GM11168 (cell line): ENCODE data around the gene SSC5D.

Experiments
- in situ Hi-C: fragments of 300-500 bp; cut with MboI; formaldehyde crosslinking; loops from one replicate; pipeline ENCODE4 v1.12.0; 2022; ENCODE audit warnings: low sequenced_read_pairs; ENCODE audit not compliant: unreplicated experiment

SSC5D gene

GRCh38 chr19:55500368-55500952 is 12.2 kb downstream of the SSC5D start:
- in situ Hi-C loops, result no loop called here

GRCh38 chr19:55502197-55502952 is 14.1 kb downstream of the SSC5D start:
- in situ Hi-C loops, result no loop called here

GRCh38 chr19:55503157-55503501 is 14.9 kb downstream of the SSC5D start:
- in situ Hi-C loops, result no loop called here

GRCh38 chr19:55503502-55504251 is 15.4 kb downstream of the SSC5D start:
- in situ Hi-C loops, result no loop called here

- in situ Hi-C loops, result no loop called here
Observed at GRCh38 chr19:55504252-55504603, 16.0 kb downstream of the SSC5D start.

GRCh38 chr19:55504981-55505380 is 16.7 kb downstream of the SSC5D start:
- in situ Hi-C loops, result no loop called here

- in situ Hi-C loops, result no loop called here
Observed at GRCh38 chr19:55508120-55508519, 19.9 kb downstream of the SSC5D start.

- in situ Hi-C loops, result loop anchor here (5.0 kb wide), 1 partner anchor 110 kb away; no protein-coding TSS in a partner anchor
Observed at GRCh38 chr19:55516878-55517620, 28.8 kb downstream of the SSC5D start.

GRCh38 chr19:55519451-55520311 is 31.4 kb downstream of the SSC5D start:
- in situ Hi-C loops, result loop anchor here (5.0 kb wide), 1 partner anchor 108 kb away; no protein-coding TSS in a partner anchor

- in situ Hi-C loops, result no loop called here
Observed at GRCh38 chr19:55520691-55521292, 32.6 kb downstream of the SSC5D start.

GRCh38 chr19:55525289-55526101 is 37.3 kb downstream of the SSC5D start:
- in situ Hi-C loops, result no loop called here

GRCh38 chr19:55526216-55527196 is 38.3 kb downstream of the SSC5D start:
- in situ Hi-C loops, result no loop called here

GRCh38 chr19:55527197-55528029 is 39.2 kb downstream of the SSC5D start:
- in situ Hi-C loops, result no loop called here

- in situ Hi-C loops, result no loop called here
Observed at GRCh38 chr19:55528030-55528803, 40.0 kb downstream of the SSC5D start.

- in situ Hi-C loops, result no loop called here
Observed at GRCh38 chr19:55529636-55530234, 41.5 kb downstream of the SSC5D start.
